ENCODE data around the gene CRIP1. TPM values are rescaled to one million over a fixed set of nuclear protein-coding genes. Genes with fewer than 3 reads are reported as not detected.

Gene CRIP1
- total and polyA plus RNA-seq, 7 donors: 4.9 to 403 (median 24.3) TPM

GRCh38 chr14:105537580-105538474 is 51.1 kb downstream of the CRIP1 start:
- peak; percentile 68 for DNase-seq
- Histone ChIP-seq H3K27me3 (peaks cover 0 to 37% (median 12%) of the 10 kb centered on the region in 3 donors), H3K4me1 (peaks cover 0 to 7% (median 0%) of the 10 kb centered on the region in 4 donors), H3K36me3 (no peaks in the 10 kb centered on the region), H3K27ac (no peak overlapping the region), H3K9me3 (no peaks in the 10 kb centered on the region), H3K4me3 (no peak overlapping the region)
- TF ChIP-seq POLR2A (IDR thresholded peaks at IDR 0.05): no peak
- TF ChIP-seq CTCF (IDR thresholded peaks at IDR 0.05): peak; percentile 47 to 98 (median 72)
- no peak for TF ChIP-seq POLR2AphosphoS5 (IDR thresholded peaks at IDR 0.05)
- 12 to 22% methylated on average over 30 of the region's 30 CpGs for WGBS, 2 donors
- intact Hi-C loops (cut with DNase I): no loop called here

Other genes starting within 250 kb of the CRIP1 start
- 10 to 100 TPM; 31.3 to 46.7 (median 37.1) TPM for gene BTBD6, start 238.4 kb upstream of the CRIP1 start, total RNA-seq
- 10 to 100 TPM; 39.8 to 63.7 (median 51.1) TPM for gene BTBD6, start 238.4 kb upstream of the CRIP1 start, polyA plus RNA-seq
- gene BRF1, start 185.9 kb upstream of the CRIP1 start, total RNA-seq: 10 to 100 TPM; 19.3 to 39.2 (median 28.5) TPM
- gene BRF1, start 185.9 kb upstream of the CRIP1 start, polyA plus RNA-seq: 10 to 100 TPM in 2 of 3 donors, 1 to 10 TPM in 1; 9.0 to 23.7 (median 12.6) TPM
- gene PACS2, start 172.1 kb upstream of the CRIP1 start, total RNA-seq: 10 to 100 TPM; 38.7 to 90.6 (median 47.4) TPM
- gene PACS2, start 172.1 kb upstream of the CRIP1 start, polyA plus RNA-seq: 10 to 100 TPM; 19.8 to 49.6 (median 21.3) TPM
- not detected for gene TEX22, start 88.3 kb upstream of the CRIP1 start, total RNA-seq
- under 1 TPM in 1 of 3 donors, not detected in 2; 0.50 TPM for gene TEX22, start 88.3 kb upstream of the CRIP1 start, polyA plus RNA-seq
- 10 to 100 TPM; 25.7 to 92.8 (median 46.1) TPM for gene MTA1, start 67.1 kb upstream of the CRIP1 start, total RNA-seq
- 10 to 100 TPM; 14.3 to 70.7 (median 18.6) TPM for gene MTA1, start 67.1 kb upstream of the CRIP1 start, polyA plus RNA-seq
- gene CRIP2, start 12.1 kb upstream of the CRIP1 start, total RNA-seq: 10 to 100 TPM; 49.8 to 79.5 (median 57.1) TPM
- gene CRIP2, start 12.1 kb upstream of the CRIP1 start, polyA plus RNA-seq: 10 to 100 TPM; 13.6 to 50.0 (median 34.2) TPM
- gene TEDC1, start 4.4 kb downstream of the CRIP1 start, total RNA-seq: 1 to 10 TPM in 2 of 4 donors, under 1 TPM in 2; 0.16 to 5.2 (median 1.0) TPM
- gene TEDC1, start 4.4 kb downstream of the CRIP1 start, polyA plus RNA-seq: 10 to 100 TPM; 17.8 to 36.0 (median 19.2) TPM
- gene TMEM121, start 39.7 kb downstream of the CRIP1 start, total RNA-seq: 1 to 10 TPM; 3.0 to 8.0 (median 6.2) TPM
- gene TMEM121, start 39.7 kb downstream of the CRIP1 start, polyA plus RNA-seq: 1 to 10 TPM in 1 of 3 donors, not detected in 2; 2.3 TPM

Measured in sigmoid colon (tissue), 7 donors.